BJ (cell line): ENCODE results near the gene PRIM2. TPM values are rescaled to one million over a fixed set of nuclear protein-coding genes. Genes with fewer than 3 reads are reported as not detected.

ENCODE experiments used
- CTCF ChIA-PET: fragments of 350-600 bp; formaldehyde crosslinking; extraction: SDS; loops from one replicate; lab custom pipeline; 2021; ENCODE audit warnings: antibody characterized with exemption, inconsistent platforms; lab: Yijun Ruan, JAX
- POLR2A ChIA-PET: fragments of 300-600 bp; sonication (Branson Sonifier 250); formaldehyde crosslinking; extraction: SDS; loops from one replicate; lab custom pipeline; 2021; ENCODE audit warnings: antibody characterized with exemption; lab: Charles Lee
- DNase-seq: peaks from one replicate; pipeline ENCODE4 v3.0.0-alpha.2; 2011; ENCODE audit warnings: low read depth
- H3K27me3 ChIP-seq: 2 replicates; pipeline ENCODE4 v1.6.0; 2011; ENCODE audit warnings: low read length; ENCODE audit not compliant: control insufficient read depth, insufficient read depth
- H3K36me3 ChIP-seq: 2 replicates; pipeline ENCODE4 v1.5.1; 2011; ENCODE audit warnings: low read length; ENCODE audit not compliant: control insufficient read depth, insufficient read depth
- H3K4me3 ChIP-seq: 2 replicates; pipeline ENCODE4 v1.5.1; 2011; ENCODE audit warnings: low read depth, mild to moderate bottlenecking, control low read depth, low read length
- CTCF ChIP-seq: IDR thresholded peaks from 2 replicates; pipeline ENCODE4 v1.5.1; 2011; ENCODE audit warnings: low read depth, mild to moderate bottlenecking, control low read depth, inconsistent platforms, low read length, moderate library complexity; ENCODE audit not compliant: insufficient read depth
- polyA plus RNA-seq: library from polyadenylated mRNA; depleted of rRNA; stranded (reverse); fragments of >200 nt; gene quantifications from 2 replicates; pipeline ENCODE4 v1.2.3, GENCODE V29; 2011

Gene PRIM2
- polyA plus RNA-seq, 1 experiment: 12.5 TPM

GRCh38 chr6:57294862-57295445 is 22.5 kb upstream of the PRIM2 start:
- no peak for DNase-seq

GRCh38 chr6:57297505-57297904 is 19.9 kb upstream of the PRIM2 start:
- no peak for DNase-seq
- H3K27me3 ChIP-seq: no peaks in the 10 kb centered on the region
- POLR2A ChIA-PET: no interaction called here
- CTCF ChIA-PET: no interaction called here
- no peaks in the 10 kb centered on the region for H3K36me3 ChIP-seq
- no peak for TF ChIP-seq CTCF
- no peak overlapping the region for H3K4me3 ChIP-seq

More at GRCh38 chr6:57294862-57295445, 22.5 kb upstream of the PRIM2 start:
- TF ChIP-seq CTCF: no peak
- Histone ChIP-seq H3K36me3 (no peaks in the 10 kb centered on the region), H3K4me3 (no peak overlapping the region), H3K27me3 (no peaks in the 10 kb centered on the region)
- POLR2A ChIA-PET: no interaction called here
- CTCF ChIA-PET: interaction anchor here (0.7 kb wide), 1 partner anchor 17 kb away, joined by 3 read pairs; no protein-coding TSS in a partner anchor

- no peak for DNase-seq
- no peak for TF ChIP-seq CTCF
- H3K27me3 ChIP-seq: no peaks in the 10 kb centered on the region
- H3K36me3 ChIP-seq: no peaks in the 10 kb centered on the region
- ChIA-PET POLR2A (no interaction called here), CTCF (no interaction called here)
- H3K4me3 ChIP-seq: no peak overlapping the region
Observed at GRCh38 chr6:57298741-57299140, 18.7 kb upstream of the PRIM2 start.

GRCh38 chr6:57301757-57302156 is 15.7 kb upstream of the PRIM2 start:
- ChIA-PET CTCF (interaction anchor here (1.7 kb wide), 1 partner anchor 14 kb away, joined by 5 read pairs; no protein-coding TSS in a partner anchor), POLR2A (no interaction called here)
- no peaks in the 10 kb centered on the region for H3K36me3 ChIP-seq
- H3K4me3 ChIP-seq: no peak overlapping the region
- TF ChIP-seq CTCF: no peak
- DNase-seq: no peak
- H3K27me3 ChIP-seq: no peaks in the 10 kb centered on the region

GRCh38 chr6:57302477-57302876 is 15.0 kb upstream of the PRIM2 start:
- CTCF ChIA-PET: interaction anchor here (1.7 kb wide), 1 partner anchor 15 kb away, joined by 5 read pairs; no protein-coding TSS in a partner anchor
- POLR2A ChIA-PET: no interaction called here
- no peaks in the 10 kb centered on the region for H3K27me3 ChIP-seq
- DNase-seq: no peak
- no peak for TF ChIP-seq CTCF
- H3K4me3 ChIP-seq: no peak overlapping the region
- H3K36me3 ChIP-seq: no peaks in the 10 kb centered on the region
